Urinary bladder (tissue), 4 donors: ENCODE data around the gene TSC22D3. TPM values are rescaled to one million over a fixed set of nuclear protein-coding genes. Genes with fewer than 3 reads are reported as not detected.

Experiments
- DNase-seq: peaks from one replicate; pipeline ENCODE4 v3.0.0-alpha.2; 2015; ENCODE audit errors: extremely low spot score
- H3K27ac ChIP-seq: one replicate; pipeline ENCODE4 v1.5.1; 2013; ENCODE audit warnings: low read depth, mild to moderate bottlenecking, moderate library complexity
- H3K36me3 ChIP-seq: one replicate; pipeline ENCODE4 v1.6.1; 2013; ENCODE audit warnings: mild to moderate bottlenecking, moderate library complexity; ENCODE audit not compliant: insufficient read depth
- H3K4me1 ChIP-seq: one replicate; pipeline ENCODE4 v1.6.1; 2013; ENCODE audit warnings: mild to moderate bottlenecking, moderate library complexity; ENCODE audit not compliant: insufficient read depth
- H3K4me3 ChIP-seq: one replicate; pipeline ENCODE4 v1.5.1; 2013; ENCODE audit warnings: low read depth, low read length
- WGBS: extraction: QIAGEN DNeasy Blood & Tissue Kit; methylation state at CpG from one replicate; pipeline ENCODE4 v1.1.7; 2013; 5-methylcytosine and 5-hydroxymethylcytosine counted together
- polyA plus RNA-seq: library from polyadenylated mRNA; stranded (reverse); fragments of 200-250 nt; gene quantifications from one replicate; pipeline ENCODE4 v1.2.3, GENCODE V29; 2013
- total RNA-seq: library from RNA; depleted of rRNA; stranded (reverse); fragments of >200 nt; gene quantifications from one replicate; pipeline ENCODE4 v1.2.3, GENCODE V29; 2014
- donor health status: healthy with polysubstance abuse.
- donor health status: healthy.

The TSC22D3 gene
- total and polyA plus RNA-seq, 2 donors, result 63.2 to 843 TPM

DNA sequence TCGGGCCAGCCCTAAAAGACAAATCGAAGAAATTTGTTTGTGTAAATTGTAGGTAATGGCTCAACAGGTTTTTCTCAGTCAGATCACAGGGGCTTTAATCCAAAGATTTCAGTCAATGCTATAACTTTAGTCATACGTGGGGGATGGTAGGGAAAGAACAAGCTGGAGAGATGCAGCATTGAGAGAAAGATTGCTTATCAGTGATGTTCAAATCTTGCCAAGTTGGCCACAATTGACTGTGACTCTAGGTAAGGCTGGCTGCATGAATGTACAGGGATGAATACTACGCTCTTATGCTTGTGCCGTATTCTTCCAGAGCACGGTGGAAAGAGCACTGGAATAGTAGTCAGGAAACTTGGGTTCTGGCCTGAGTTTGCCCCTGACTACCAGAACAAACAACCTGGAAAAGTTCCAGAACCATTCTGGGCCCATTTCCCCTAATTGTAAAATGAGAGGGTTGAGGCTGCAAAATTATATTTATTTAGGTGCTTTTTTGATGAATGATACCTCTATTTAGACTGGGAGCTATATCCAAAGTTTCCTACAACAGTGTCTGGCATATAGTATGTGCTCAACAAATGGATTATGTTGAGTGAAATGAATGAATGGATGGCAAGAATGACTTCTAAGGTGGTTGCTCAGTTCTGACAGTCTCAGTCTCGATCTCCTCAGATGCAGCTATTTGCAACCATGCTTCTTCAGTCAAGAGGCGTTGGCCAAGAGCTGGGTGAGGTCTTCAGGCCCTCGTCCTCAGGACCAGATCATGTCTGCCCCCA lies 44.4 kb downstream of the TSC22D3 start:
- Histone ChIP-seq H3K36me3 (no peaks in the 10 kb centered on the region), H3K27ac (peak overlapping the region; percentile 59), H3K4me3 (no peak overlapping the region), H3K4me1 (no peaks in the 10 kb centered on the region)
- WGBS, result 52% methylated on average over 9 of the region's 9 CpGs
- DNase-seq, result no peak

DNA sequence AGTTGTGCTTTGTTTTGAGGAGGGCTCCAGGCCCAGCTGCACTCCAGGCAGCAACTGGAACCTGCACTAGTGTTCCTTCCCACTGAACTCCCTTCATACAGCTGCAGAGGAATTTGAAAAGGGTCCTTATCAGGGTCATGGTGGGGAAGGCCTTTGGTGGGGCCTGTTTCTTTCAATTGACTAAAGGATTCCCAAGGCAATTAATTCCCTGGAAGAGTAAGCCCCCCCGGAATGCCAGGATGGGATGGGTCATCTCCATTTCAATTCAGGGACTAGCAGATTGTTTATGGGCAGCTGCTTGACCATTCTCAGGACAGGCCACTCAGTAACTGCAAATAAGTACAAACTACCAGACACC lies 45.3 kb downstream of the TSC22D3 start:
- 46% methylated on average over 1 of the region's 1 CpG for WGBS
- Histone ChIP-seq H3K4me1 (no peaks in the 10 kb centered on the region), H3K27ac (peak overlapping the region; percentile 70), H3K4me3 (no peak overlapping the region), H3K36me3 (no peaks in the 10 kb centered on the region)
- DNase-seq, result no peak

DNA sequence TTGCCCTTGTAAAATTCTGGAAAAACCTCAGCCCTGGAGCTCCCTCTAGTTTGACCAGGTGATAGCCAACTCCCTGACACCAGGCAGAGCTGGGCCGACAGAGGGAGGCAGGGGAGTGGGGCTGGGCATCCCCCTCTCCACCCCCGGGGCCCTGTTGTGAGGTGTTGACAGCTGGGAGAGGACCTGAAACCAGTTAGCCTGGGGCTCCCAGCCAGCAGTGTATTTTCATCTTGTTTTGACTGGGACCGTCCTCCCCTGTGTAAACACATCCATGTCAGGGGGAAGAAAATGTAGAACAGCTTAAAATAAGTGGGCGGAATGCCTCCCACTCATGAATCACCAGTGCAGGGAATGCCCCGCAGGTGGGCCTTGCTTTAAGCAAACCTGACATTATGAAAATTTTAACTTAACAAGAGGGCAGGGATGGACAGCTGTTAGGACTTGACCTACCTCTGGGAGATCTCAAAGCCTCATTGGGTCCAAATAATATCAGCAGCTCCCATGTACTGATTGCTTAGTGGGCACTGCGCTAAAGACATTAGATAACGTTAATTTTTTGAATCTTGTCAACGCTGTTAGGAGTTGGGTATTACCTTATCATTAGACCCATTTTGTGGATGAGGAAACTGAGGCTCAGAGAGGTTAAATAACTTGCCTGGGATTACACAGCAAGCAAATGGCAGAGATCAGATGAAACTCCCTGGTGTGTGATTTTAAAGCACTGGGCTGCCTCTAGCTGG lies 45.9 kb downstream of the TSC22D3 start:
- DNase-seq, result no peak
- Histone ChIP-seq H3K4me1 (no peaks in the 10 kb centered on the region), H3K27ac (peak overlapping the region; percentile 38), H3K4me3 (no peak overlapping the region), H3K36me3 (no peaks in the 10 kb centered on the region)
- 51% methylated on average over 8 of the region's 8 CpGs for WGBS

DNA sequence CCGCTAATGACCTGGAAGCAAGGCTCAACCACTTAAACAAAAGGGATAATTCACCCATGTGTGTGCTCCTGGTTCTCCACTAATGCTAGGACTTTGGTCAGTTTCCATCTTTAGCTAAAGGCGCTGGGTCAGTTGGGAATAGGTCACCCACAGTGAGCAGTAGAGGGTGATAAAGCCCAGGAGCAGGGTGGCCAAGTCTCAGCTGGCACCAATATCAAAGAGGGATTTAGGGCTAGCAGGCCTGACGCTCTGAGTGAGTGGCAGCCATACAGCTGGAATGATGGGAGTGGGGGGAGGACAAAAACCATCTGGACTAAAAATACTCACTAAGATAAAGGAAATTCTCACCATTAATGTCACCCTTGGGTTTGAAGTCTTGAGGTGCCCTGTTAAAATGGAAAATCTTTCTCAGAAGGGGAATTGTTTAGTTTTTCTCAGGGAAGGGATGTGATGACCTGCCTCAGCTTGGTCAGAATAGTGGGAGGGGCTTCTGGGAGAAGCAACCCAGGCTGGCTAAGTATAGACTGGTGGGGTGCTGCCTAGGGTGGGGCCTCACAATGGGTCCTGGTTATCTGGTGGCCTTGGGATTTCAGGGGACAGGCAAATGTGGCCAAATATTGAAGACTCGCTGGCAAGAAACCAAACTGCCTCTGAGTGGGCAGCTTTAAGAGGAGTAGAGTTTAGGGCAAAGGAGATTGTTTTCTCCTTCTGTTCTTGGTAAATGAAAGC lies 47.1 kb downstream of the TSC22D3 start:
- no peak for DNase-seq
- Histone ChIP-seq H3K4me1 (peaks cover 2% of the 10 kb centered on the region), H3K4me3 (no peak overlapping the region), H3K27ac (peak overlapping the region; percentile 38), H3K36me3 (no peaks in the 10 kb centered on the region)
- WGBS, result 70% methylated on average over 4 of the region's 4 CpGs

DNA sequence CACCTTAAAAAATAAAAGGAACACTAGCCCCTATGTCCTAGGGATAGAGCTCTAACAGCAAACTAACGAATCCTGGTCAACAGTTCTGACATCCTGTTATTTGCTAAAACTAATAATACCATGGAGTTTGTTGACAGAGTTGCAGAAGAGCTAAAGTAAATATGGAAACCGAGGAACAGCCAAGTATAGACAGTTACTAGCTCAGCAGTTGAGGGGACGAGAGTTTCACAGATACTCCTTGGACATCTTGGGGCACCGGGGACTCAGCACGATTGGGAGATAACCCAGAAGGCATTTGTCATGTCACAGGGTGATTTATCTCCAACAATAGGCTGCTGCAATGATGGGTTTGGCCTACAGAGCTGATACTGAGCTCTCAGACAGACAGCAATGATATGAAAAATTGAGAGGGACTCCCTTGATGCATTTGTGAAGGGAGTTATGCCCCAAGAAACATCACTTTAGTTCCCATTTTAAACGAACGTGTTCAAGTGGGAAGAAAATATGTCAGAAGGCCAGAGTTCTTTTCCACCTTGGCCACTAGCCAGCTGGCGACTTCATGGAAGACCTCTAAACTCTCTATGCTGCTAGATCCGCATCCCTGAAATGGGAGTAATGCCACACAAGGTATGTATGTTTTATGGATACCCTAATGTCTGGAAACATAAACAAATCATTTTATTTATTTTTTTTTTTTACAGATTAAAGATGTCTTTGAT lies 48.6 kb downstream of the TSC22D3 start:
- Histone ChIP-seq H3K36me3 (no peaks in the 10 kb centered on the region), H3K4me1 (peaks cover 2% of the 10 kb centered on the region), H3K4me3 (no peak overlapping the region), H3K27ac (no peak overlapping the region)
- DNase-seq, result no peak
- 47% methylated on average over 9 of the region's 9 CpGs for WGBS

DNA sequence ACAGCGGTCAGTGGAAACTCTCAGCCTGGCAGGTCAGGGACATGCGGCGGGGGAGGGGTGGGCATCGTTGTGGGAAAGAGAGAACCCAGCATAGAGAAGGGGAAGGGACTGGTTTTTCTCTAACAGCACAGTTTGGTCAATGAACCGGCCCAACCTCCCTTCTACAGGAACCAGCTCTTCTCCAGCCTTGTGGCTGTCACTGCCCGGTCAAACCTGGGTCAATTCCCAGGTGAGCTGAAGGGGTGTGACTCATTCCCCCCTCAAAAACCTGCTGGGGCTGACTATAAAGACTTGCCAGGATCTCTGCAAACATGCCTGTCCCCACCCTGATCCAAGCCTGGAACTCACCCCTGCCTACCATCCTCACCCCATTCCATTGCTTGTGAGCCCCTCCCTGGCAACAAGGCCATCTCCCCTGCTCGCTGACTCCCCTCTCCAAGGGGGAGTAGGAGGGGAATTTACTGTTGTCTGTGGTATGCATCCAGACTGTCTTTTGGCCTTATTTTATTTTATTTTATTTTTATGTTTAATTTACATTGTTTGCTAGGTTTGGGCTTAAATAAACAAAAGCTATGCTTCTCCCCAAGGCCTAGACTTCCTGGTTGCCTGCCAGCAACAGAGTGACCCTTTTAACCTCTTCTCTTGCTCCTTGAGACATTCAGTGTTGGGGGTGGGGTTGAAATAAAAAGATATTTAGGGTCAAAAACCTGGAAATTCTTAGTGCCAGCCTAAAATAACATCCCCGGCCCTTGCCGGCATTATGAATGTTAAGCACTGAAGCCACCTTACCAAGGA lies 49.6 kb downstream of the TSC22D3 start:
- DNase-seq, result no peak
- Histone ChIP-seq H3K27ac (peak overlapping the region; percentile 71), H3K36me3 (no peaks in the 10 kb centered on the region), H3K4me1 (peaks cover 2% of the 10 kb centered on the region), H3K4me3 (no peak overlapping the region)
- 69% methylated on average over 9 of the region's 9 CpGs for WGBS

DNA sequence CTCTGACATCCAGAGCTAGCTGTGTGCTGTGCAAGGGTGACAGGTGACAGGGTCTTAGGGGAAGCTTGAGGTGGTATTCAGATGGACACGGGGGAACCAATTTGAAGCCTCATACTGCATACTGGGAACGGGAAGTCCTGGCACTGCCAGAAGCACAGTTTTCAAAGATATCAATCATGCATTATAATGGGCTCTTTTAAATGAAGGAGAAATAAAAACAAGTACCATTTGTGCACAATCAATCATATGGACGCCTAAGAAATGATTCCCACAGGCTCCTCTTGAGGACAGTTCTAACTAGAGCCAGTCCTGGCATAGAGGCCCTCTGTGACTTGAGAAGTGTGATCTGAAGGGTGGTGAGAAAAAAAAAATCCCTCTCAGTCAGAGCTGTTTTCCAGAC lies 50.9 kb downstream of the TSC22D3 start:
- DNase-seq, result no peak
- Histone ChIP-seq H3K27ac (no peak overlapping the region), H3K4me1 (peaks cover 2% of the 10 kb centered on the region), H3K4me3 (no peak overlapping the region), H3K36me3 (no peaks in the 10 kb centered on the region)
- 79% methylated on average over 3 of the region's 3 CpGs for WGBS

DNA sequence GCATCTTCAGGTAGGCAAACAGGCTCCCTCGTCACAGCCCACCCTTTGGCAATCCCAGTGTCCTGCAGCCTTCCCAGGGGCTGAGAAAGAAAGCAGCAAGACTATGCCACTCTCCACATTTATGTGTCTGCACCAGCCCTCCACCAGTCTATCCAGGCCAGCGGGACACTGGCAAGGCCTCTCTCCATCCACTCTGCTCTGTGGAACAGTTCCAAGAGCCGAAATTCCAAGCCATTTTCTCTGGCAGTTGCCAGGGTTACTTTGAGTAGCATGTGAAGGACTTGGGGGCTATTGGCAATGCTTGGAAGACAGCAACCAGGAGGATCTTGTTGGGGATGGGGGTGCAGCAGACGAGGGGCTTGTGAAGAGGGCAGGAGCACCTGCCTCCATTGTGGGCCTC lies 52.1 kb downstream of the TSC22D3 start:
- Histone ChIP-seq H3K36me3 (no peaks in the 10 kb centered on the region), H3K4me3 (no peak overlapping the region), H3K27ac (no peak overlapping the region), H3K4me1 (peaks cover 2% of the 10 kb centered on the region)
- DNase-seq, result no peak
- WGBS, result 91% methylated on average over 4 of the region's 4 CpGs

DNA sequence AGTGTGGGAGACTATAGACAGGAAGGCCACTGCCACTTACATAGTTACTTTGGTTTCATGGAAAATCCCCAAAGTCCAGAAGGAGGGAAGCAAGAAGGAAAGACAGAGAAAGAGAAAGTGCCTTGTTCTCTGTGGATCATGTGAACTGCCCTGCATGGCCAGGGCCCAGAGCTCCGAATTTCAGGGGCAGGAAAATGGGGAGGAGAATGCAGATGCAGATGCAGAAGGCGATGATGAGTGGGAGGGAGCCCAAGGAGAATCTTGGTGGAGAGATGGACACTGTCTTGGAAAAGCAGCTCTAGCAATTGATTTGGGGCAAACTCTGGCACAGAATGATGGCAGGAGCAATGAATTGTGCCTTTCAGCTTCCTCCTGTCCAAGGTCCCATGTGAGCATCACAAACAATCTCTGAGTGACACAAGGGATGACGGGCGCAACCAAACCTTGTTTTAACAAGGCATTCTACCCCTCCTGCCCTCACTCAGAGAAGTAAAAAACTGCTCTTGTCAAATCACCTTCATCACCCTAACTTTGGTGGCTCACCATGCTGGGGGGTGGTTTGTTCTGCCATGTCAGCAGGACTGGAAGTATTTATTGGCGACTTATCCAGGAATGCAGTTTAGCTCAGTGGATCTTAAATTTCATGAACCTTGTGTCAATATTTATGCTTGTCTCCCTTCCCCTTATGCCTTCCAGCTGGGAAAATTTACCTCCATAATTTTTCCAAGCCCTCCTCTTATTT lies 53.5 kb downstream of the TSC22D3 start:
- no peak for DNase-seq
- Histone ChIP-seq H3K27ac (peak overlapping the region; percentile 29), H3K4me1 (peaks cover 2% of the 10 kb centered on the region), H3K36me3 (no peaks in the 10 kb centered on the region), H3K4me3 (no peak overlapping the region)
- 86% methylated on average over 5 of the region's 5 CpGs for WGBS

DNA sequence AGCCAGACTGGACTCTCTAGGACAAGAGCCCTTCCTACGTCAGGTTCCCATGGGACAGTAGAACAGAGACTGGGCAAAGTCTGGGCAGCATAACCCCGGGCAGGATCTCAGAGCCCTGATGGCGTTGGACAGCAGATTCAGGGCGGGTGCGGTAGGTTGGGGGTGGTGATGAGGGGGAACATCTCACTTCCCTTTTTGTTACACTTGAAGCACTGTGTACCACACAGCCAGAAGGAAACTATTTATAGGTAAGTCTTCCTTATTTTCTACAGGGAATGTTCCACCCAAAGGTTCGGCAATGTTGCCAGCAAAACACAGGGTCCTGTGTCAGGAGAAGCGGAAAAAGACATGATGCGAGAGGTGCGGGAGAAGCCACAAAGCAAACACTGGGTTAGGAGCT lies 54.3 kb downstream of the TSC22D3 start:
- Histone ChIP-seq H3K4me1 (peaks cover 2% of the 10 kb centered on the region), H3K27ac (peak overlapping the region; percentile 29), H3K36me3 (no peaks in the 10 kb centered on the region), H3K4me3 (no peak overlapping the region)
- DNase-seq, result no peak
- WGBS, result 81% methylated on average over 9 of the region's 9 CpGs

DNA sequence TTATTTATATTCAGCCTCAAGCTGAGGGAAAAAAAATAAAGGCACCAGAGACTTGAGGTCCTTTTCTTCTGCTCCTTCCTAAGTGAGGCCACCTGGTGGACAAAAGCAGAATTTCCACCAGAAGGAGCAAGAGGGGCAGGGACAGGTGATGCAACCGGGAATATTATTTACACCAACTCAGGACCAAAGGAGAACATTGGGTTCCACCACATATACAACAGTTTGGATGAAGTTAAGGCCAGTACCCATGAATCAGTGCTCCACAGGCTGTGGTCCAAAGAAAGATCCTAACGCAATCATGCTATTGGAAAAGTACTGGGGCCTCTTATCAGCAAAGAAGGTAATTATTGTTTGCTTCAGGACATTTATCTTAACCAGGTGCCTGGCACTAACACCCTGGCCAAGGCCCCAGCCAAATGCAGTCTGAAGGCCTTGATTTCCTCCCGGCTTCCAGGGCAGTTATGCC lies 57.4 kb downstream of the TSC22D3 start:
- H3K4me3 ChIP-seq, result no peak overlapping the region
- no peaks in the 10 kb centered on the region for H3K4me1 ChIP-seq
- peaks cover 5% of the 10 kb centered on the region for H3K36me3 ChIP-seq
- H3K27ac ChIP-seq, result peak overlapping the region; percentile 18
- DNase-seq, result no peak
- 44% methylated on average over 3 of the region's 3 CpGs for WGBS
